Measurements from ENCODE around the gene NOL12. TPM values are rescaled to one million over a fixed set of nuclear protein-coding genes. Genes with fewer than 3 reads are reported as not detected.
"Not testable (repeated sequence)": the region's sequence is repeated elsewhere in the genome, so short reads cannot be mapped to it uniquely, and the experiment has no call there.

The NOL12 gene
- total and polyA plus RNA-seq, 8 donors, result 16.2 to 26.3 (median 20.3) TPM

- Histone ChIP-seq H3K36me3 (peaks cover 0 to 53% of the 10 kb centered on the region in 2 donors), H3K9me3 (no peaks in the 10 kb centered on the region), H3K4me1 (peaks cover 4 to 12% of the 10 kb centered on the region in 2 donors), H3K4me3 (no peak overlapping the region), H3K27me3 (no peaks in the 10 kb centered on the region), H3K27ac (no peak overlapping the region)
- DNase-seq (no peak), ATAC-seq (no peak)
- TF ChIP-seq, protein P1, sequence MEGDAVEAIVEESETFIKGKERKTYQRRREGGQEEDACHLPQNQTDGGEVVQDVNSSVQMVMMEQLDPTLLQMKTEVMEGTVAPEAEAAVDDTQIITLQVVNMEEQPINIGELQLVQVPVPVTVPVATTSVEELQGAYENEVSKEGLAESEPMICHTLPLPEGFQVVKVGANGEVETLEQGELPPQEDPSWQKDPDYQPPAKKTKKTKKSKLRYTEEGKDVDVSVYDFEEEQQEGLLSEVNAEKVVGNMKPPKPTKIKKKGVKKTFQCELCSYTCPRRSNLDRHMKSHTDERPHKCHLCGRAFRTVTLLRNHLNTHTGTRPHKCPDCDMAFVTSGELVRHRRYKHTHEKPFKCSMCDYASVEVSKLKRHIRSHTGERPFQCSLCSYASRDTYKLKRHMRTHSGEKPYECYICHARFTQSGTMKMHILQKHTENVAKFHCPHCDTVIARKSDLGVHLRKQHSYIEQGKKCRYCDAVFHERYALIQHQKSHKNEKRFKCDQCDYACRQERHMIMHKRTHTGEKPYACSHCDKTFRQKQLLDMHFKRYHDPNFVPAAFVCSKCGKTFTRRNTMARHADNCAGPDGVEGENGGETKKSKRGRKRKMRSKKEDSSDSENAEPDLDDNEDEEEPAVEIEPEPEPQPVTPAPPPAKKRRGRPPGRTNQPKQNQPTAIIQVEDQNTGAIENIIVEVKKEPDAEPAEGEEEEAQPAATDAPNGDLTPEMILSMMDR (IDR thresholded peaks at IDR 0.05), result no peak
- intact Hi-C loops (cut with DNase I), result no loop called here
Observed at GRCh38 chr22:37654563-37655251, 31.4 kb upstream of the NOL12 start.

DNA sequence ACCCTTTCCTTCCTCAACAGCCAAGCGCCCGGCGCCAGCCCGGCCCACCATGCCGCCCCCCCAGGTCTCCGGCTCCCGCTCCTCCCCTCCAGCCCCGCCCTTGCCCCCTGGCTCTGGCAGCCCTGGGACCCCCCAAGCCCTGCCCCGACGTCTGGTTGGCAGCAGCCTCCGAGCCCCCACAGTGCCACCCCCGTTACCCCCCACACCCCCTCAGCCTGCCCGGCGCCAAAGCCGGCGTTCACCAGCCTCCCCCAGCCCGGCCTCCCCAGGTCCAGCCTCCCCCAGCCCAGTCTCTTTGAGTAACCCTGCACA lies 30.9 kb upstream of the NOL12 start:
- Histone ChIP-seq H3K36me3 (peaks cover 0 to 48% of the 10 kb centered on the region in 2 donors), H3K4me3 (no peak overlapping the region), H3K27ac (no peak overlapping the region), H3K9me3 (no peaks in the 10 kb centered on the region), H3K27me3 (no peaks in the 10 kb centered on the region), H3K4me1 (peaks cover 9 to 17% of the 10 kb centered on the region in 2 donors)
- intact Hi-C loops (cut with DNase I), result no loop called here
- DNase-seq (no peak), ATAC-seq (no peak)
- TF ChIP-seq, protein P1 (IDR thresholded peaks at IDR 0.05), result no peak

DNA sequence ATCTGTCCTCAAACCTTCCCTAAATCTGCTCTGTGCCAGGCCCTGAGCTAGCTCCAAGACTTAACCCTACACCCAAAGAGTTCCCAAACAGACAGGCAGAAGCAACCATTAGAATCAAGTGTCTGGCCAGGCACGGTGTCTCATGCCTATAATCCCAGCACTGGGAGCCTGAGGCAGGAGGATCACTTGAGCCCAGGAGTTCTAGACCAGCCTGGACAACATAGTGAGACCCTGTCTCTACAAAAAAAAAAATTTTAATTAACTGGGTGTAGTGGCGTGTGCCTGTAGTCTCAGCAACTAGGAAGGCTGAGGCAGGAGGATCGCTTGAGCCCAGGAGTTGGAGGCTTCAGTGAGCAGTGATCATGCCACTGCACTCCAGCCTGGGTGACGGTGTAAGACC lies 29.6 kb upstream of the NOL12 start:
- H3K4me3 ChIP-seq; ATAC-seq; DNase-seq; intact Hi-C loops (cut with DNase I); H3K27ac ChIP-seq; H3K27me3 ChIP-seq; H3K9me3 ChIP-seq: not testable (repeated sequence)
- Histone ChIP-seq H3K4me1 (peaks cover 13 to 31% of the 10 kb centered on the region in 2 donors), H3K36me3 (peaks cover 0 to 34% of the 10 kb centered on the region in 2 donors)

DNA sequence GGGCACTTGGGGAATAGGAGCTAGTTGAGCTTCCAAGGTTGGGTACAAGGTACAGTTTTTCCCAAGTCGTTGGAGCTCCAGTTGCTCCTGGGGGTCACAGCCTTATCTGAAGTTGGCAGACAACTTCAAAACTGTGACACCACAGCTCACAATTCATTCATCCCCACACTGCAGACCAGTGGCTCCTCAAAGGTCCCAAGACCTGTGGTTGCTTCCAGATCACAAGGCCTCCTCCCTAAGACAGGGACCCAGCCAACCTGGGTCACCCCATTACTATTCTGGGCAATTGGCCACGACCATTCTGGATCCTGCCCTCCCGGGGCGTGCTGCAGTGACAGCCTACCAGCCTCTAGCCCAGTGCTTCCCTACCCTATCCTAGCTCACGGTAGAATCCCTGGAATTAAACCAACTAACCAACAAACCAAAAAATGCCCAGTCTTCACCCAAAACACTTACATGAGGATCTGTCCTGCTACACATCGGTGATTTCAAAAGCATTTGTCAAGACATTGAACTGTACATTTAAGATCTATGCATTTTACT lies 28.5 kb upstream of the NOL12 start:
- no peak for ATAC-seq
- H3K27ac ChIP-seq, result peak overlapping the region; percentile 61 to 81

DNA sequence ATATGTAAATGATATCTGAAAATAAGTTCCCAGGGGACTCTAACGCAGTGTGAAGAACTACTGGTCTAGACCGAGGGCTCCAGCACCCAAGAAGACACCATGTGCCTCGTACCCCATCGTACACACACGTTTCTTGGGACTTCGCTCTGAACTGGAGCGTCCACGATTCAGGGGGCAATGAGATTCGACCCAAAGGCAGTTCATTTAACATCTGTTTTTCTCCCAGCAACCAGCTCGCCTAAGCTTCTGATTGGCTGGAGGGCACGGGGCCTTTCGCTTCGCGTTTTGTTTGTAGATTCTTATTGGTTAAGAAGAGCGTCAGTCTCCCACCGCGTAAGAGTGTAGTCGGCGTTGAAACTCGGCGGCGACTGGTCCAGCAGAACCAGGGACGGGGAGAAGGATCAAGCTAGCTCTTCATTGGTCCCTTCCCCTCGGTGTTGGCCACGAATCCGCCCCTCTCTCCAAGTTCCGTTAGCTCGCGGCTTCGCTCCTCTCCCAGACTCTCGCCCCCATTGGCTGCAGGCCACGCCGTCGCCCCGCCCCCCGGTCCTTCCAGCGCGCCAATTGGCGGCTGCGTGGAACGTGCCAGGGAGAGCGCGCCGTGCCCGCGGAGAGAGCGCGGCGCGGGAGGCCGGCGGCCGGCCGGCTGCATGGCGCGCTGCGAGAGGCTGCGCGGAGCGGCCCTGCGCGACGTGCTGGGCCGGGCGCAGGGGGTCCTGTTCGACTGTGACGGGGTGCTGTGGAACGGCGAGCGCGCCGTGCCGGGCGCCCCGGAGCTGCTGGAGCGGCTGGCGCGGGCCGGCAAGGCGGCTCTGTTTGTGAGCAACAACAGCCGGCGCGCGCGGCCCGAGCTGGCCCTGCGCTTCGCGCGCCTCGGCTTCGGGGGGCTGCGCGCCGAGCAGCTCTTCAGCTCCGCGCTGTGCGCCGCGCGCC lies 27.7 kb upstream of the NOL12 start, which contains the start of gene PDXP:
PDXP (plus strand) TSS at position 591 of the 933 bp plus-strand sequence; CDS start at position 651, 60 bp downstream.
- ATAC-seq (peak; percentile 98), DNase-seq (peak; percentile 98 to 100 (median 99))
- H3K4me3 ChIP-seq, result peak within 1 kb of the TSS; percentile 31 to 49
- H3K4me1 ChIP-seq, result peaks cover 13 to 41% of the 10 kb centered on the region in 2 donors
- peaks cover 0 to 16% of the 10 kb centered on the region in 2 donors for H3K36me3 ChIP-seq
- TF ChIP-seq, protein P1 (IDR thresholded peaks at IDR 0.05), result no peak
- no peaks in the 10 kb centered on the region for H3K9me3 ChIP-seq
- H3K27me3 ChIP-seq, result no peaks in the 10 kb centered on the region
- H3K27ac ChIP-seq, result peak within 1 kb of the TSS; percentile 61 to 81
- intact Hi-C loops (cut with DNase I), result no loop called here

More for the DNA sequence above, 28.5 kb upstream of the NOL12 start:
- Histone ChIP-seq H3K27me3 (no peaks in the 10 kb centered on the region), H3K4me3 (peak overlapping the region; percentile 23 to 49), H3K9me3 (no peaks in the 10 kb centered on the region), H3K4me1 (peaks cover 13 to 41% of the 10 kb centered on the region in 2 donors), H3K36me3 (peaks cover 0 to 24% of the 10 kb centered on the region in 2 donors)
- TF ChIP-seq, protein P1 (IDR thresholded peaks at IDR 0.05), result no peak
- intact Hi-C loops (cut with DNase I), result no loop called here
- DNase-seq, result no peak
